Hepatocyte (in vitro differentiated cells): Measurements from ENCODE around the gene ERFL.

Experiments used
- CTCF ChIP-seq: fragments of 200-600 bp; sonication (generic); IDR thresholded peaks from 2 replicates; pipeline ENCODE4 v1.5.1; 2016; ENCODE audit warnings: antibody characterized with exemption, mild to moderate bottlenecking; ENCODE audit not compliant: poor library complexity
- EZH2 ChIP-seq: fragments of 200-600 bp; sonication (generic); IDR thresholded peaks from 2 replicates; pipeline ENCODE4 v1.6.1; 2016; ENCODE audit warnings: antibody characterized with exemption, mild to moderate bottlenecking, borderline replicate concordance

- TF ChIP-seq CTCF (no peak), EZH2 (no peak)
These were observed 31.7 kb downstream of the ERFL start for GRCh38 chr19:41896581-41896942.
